AG09319 (cell line): ENCODE measurements around the gene TEK.

ENCODE experiments used
- DNase-seq: peaks from one replicate; pipeline ENCODE4 v3.0.0-alpha.2; 2010; ENCODE audit warnings: low read depth; ENCODE audit errors: extremely low read depth
- TF ChIP-seq, protein P1 (sequence below): IDR thresholded peaks from 2 replicates; pipeline ENCODE4 v1.5.1; 2011; ENCODE audit warnings: low read depth, mild to moderate bottlenecking, inconsistent platforms, low read length, moderate library complexity

Gene TEK

DNA sequence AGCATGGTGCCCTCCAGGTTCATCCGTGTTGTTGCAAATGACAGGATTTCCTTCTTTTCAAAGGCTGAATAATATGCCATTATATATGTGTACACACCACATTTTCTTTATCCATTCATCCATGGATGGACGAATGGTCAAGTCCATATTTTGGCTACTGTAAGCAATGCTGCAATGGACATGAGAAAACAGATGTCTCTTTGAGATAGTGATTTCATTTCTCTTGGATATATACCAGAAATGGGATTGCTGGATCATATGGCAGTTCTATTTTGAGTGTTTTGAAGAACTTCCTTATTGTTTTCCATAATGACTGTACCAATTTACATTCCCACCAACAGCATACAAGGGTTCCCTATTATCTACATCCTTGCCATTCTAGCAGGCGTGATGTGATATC lies 67.9 kb downstream of the TEK start:
- TF ChIP-seq, protein P1, sequence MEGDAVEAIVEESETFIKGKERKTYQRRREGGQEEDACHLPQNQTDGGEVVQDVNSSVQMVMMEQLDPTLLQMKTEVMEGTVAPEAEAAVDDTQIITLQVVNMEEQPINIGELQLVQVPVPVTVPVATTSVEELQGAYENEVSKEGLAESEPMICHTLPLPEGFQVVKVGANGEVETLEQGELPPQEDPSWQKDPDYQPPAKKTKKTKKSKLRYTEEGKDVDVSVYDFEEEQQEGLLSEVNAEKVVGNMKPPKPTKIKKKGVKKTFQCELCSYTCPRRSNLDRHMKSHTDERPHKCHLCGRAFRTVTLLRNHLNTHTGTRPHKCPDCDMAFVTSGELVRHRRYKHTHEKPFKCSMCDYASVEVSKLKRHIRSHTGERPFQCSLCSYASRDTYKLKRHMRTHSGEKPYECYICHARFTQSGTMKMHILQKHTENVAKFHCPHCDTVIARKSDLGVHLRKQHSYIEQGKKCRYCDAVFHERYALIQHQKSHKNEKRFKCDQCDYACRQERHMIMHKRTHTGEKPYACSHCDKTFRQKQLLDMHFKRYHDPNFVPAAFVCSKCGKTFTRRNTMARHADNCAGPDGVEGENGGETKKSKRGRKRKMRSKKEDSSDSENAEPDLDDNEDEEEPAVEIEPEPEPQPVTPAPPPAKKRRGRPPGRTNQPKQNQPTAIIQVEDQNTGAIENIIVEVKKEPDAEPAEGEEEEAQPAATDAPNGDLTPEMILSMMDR: no peak
- DNase-seq: no peak

DNA sequence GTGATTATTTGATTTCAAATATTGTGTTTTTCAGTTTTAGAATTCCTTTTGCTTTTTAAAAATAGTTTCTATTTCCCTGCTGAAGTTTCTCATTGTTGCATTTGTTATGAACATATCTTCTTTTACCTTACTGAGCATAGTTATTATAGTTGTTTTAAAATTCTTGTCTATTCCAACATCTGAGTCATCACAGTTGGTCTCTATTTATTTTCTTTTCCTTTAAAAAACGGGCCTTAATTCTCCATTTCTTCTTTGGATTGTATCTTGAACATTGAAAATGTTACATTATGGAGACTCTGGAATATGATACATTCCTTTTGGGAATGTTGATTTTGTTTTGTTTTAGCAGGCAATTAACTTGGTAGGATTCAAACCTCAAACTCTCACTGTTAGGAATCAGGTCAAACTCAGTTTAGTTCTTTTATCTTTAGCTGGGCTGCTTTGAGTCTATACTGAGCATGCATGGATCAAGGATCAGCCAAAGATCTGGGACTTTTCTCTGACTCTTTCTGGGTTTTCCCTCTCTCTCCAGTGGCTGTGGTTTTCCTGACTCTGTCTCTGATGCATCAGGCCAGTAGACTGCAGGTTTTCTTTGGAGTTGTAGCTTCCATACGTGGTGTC lies 70.3 kb downstream of the TEK start:
- TF ChIP-seq, protein P1: no peak

DNA sequence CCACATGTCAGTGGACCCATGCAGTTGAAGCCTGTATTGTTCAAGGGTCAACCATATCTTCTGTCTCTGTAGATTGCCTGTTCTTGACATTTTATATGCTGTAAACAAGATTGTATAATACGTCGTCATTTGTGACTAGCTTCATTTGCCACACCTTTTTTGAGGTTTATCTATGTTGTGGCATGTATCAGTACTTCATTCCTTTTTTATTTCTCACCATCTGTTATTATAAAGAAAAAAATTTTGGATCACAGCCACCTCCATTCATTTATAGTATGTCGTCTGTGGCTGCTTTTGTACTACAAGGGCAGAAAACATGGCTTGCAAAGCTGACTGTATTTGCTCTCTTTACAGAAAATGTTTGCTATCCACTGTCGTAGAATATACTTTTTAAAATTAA lies 72.4 kb downstream of the TEK start:
- DNase-seq: no peak
- TF ChIP-seq, protein P1: no peak

More for the DNA sequence above, 70.3 kb downstream of the TEK start:
- no peak for DNase-seq

DNA sequence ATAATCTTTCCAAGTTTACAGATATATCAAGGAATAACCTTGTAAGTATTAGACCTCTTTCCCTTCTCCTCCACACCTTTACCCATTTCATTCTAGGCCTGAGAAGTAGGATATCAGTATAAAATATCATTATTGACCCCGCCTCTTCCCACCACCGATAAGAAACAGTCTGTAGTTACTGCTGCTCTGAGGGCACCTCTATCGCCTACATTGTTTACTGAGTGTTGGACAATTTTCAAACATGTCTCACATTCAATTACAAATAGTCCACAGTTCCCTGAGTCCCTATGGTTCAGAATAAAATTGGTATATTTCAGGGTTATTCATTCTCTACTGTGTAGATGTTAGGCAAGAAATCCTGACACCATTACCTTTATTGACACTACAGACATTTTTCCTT lies 73.4 kb downstream of the TEK start:
- TF ChIP-seq, protein P1: no peak
- no peak for DNase-seq

DNA sequence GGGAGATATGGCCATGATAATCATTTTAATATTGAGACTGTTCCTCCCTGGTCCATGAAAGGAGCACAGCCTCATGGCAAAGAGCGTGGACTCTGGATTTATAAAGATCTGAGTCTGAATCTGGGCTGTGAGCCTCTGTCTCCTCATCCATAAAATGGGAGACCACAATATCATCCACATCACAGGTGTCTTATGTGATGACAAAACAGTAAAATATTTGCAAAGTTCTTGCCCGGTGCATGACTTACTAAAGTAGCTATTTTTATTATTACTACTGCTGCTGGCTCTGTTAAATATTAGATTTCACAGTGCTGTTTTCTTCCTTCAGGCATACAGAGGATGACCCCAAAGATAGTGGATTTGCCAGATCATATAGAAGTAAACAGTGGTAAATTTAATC lies 74.1 kb downstream of the TEK start:
- TF ChIP-seq, protein P1: no peak
- no peak for DNase-seq

DNA sequence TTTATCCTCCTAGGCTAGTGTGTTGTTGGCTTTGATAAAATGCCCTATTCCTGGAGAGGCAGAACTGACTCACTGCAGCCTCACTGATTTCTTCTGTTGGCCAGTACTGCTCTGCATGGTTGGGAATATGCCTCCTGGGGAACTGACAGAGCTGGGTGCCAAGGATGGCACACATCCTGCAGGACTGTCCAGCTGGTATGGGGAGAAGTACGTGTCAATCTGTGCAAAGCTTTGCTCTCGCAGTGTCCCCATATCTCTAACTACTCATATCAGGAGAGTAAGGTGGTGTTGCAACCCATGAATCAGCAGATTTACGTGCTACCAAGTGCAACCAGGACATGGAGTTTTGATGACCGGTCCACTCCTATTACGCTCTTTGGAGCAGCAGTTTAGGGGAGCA lies 74.7 kb downstream of the TEK start:
- TF ChIP-seq, protein P1: no peak
- no peak for DNase-seq

DNA sequence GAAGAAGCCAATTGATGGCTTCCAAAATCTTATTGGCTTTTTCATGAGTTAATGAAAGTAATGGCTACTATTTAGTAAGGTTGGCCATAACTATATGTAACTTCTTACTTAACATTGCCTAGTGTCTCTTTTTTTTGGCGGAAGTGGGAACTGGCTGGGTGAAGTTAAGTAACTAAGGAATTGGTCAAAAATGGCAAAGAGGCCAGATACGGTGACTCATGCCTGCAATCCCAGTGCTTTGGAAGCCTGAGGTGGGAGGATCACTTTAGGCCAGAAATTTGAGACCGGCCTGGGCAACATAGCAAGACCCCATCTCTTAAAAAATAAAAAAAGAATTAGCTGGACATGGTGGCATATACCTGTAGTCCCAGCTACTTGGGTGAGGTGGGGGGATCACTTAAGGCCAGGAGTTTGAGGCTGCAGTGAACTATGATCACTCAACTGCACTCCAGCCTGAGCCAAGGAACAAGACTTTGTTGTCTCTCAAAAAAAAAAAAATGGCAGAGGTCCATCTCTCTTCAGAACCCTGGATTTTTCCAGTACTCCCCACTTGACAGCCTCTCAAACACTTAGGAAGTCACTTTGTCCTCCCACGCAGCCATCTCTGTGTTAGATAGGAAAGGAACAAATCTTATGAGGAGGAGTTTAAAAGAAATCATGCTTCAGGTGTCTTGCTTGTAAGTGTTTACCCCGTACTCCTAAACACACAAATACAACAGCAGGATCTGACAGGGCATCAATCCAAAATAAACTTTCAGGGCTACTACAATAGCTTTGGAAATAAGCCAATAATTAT lies 75.7 kb downstream of the TEK start:
- TF ChIP-seq, protein P1: no peak
- DNase-seq: no peak
